NB4 (cell line): Measurements from ENCODE around the gene LANCL2.
"Not testable (repeated sequence)": the region's sequence is repeated elsewhere in the genome, so short reads cannot be mapped to it uniquely, and the experiment has no call there.

Experiments used
- POLR2A ChIP-seq: IDR thresholded peaks from 2 replicates; pipeline ENCODE4 v1.6.1; 2011; ENCODE audit warnings: mild to moderate bottlenecking; ENCODE audit not compliant: insufficient read length; ENCODE audit errors: extremely low read depth
- TF ChIP-seq, protein P1 (sequence below): IDR thresholded peaks from one replicate; pipeline ENCODE4 v1.5.1; 2012; ENCODE audit warnings: low read depth, low read length
- TF ChIP-seq, protein P2 (sequence below): IDR thresholded peaks from 2 replicates; pipeline ENCODE4 v1.6.1; 2011; ENCODE audit warnings: low read depth, low read length

DNA sequence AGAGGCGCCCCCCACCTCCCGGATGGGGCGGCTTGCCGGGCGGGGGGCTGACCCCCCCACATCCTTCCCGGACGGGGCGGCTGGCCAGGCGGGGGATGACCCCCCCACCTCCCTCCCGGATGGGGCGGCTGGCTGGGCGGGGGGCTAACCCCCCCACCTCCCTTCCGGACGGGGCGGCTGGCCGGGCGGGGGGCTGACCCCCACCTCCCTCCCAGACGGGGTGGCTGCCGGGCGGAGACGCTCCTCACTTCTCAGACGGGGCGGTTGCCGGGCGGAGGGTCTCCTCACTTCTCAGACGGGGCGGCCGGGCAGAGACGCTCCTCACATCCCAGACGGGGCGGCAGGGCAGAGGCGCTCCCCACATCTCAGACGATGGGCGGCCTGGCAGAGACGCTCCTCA is 37.4 kb downstream of the LANCL2 start:
- TF ChIP-seq, protein P1, sequence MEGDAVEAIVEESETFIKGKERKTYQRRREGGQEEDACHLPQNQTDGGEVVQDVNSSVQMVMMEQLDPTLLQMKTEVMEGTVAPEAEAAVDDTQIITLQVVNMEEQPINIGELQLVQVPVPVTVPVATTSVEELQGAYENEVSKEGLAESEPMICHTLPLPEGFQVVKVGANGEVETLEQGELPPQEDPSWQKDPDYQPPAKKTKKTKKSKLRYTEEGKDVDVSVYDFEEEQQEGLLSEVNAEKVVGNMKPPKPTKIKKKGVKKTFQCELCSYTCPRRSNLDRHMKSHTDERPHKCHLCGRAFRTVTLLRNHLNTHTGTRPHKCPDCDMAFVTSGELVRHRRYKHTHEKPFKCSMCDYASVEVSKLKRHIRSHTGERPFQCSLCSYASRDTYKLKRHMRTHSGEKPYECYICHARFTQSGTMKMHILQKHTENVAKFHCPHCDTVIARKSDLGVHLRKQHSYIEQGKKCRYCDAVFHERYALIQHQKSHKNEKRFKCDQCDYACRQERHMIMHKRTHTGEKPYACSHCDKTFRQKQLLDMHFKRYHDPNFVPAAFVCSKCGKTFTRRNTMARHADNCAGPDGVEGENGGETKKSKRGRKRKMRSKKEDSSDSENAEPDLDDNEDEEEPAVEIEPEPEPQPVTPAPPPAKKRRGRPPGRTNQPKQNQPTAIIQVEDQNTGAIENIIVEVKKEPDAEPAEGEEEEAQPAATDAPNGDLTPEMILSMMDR = not testable (repeated sequence)
- not testable (repeated sequence) for TF ChIP-seq POLR2A
- TF ChIP-seq, protein P2, sequence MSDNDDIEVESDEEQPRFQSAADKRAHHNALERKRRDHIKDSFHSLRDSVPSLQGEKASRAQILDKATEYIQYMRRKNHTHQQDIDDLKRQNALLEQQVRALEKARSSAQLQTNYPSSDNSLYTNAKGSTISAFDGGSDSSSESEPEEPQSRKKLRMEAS = not testable (repeated sequence)
